HepG2 (cell line): ENCODE results near the gene DPM2. TPM values are rescaled to one million over a fixed set of nuclear protein-coding genes. Genes with fewer than 3 reads are reported as not detected.

Source experiments
- CBX2 ChIP-seq, 2 experiments: fragments of 200-600 bp in 1 of 2; sonication (generic); formaldehyde crosslinking in 1 of 2; IDR thresholded peaks; 2 replicates each; pipeline versions ENCODE4 v1.7.0 to v1.8.1; 2018 to 2022; ENCODE audit warnings: low read depth in 2 of 2, low read length in 1 of 2, mild to moderate bottlenecking in 1 of 2, missing genetic modification reagents in 1 of 2
- FOSL1 ChIP-seq: sonication (generic); formaldehyde crosslinking; IDR thresholded peaks from 2 replicates; pipeline ENCODE4 v1.9.0; 2021; ENCODE audit warnings: missing genetic modification reagents, borderline replicate concordance
- FOSL2 ChIP-seq: sonication (generic); formaldehyde crosslinking; IDR thresholded peaks from 2 replicates; pipeline ENCODE4 v1.4.0; 2020; ENCODE audit warnings: missing genetic modification reagents
- FOXK2 ChIP-seq: fragments of 450-650 bp; IDR thresholded peaks from 2 replicates; pipeline ENCODE4 v1.6.1; 2016
- HIC2 ChIP-seq: sonication (generic); formaldehyde crosslinking; IDR thresholded peaks from 2 replicates; pipeline ENCODE4 v1.9.0; 2022; ENCODE audit warnings: low read depth, missing genetic modification reagents
- JUN ChIP-seq: sonication (generic); formaldehyde crosslinking; IDR thresholded peaks from 2 replicates; pipeline ENCODE4 v1.4.0; 2020; ENCODE audit warnings: mild to moderate bottlenecking, missing genetic modification reagents
- KDM2A ChIP-seq: sonication (generic); formaldehyde crosslinking; IDR thresholded peaks from 2 replicates; pipeline ENCODE4 v1.4.0; 2020; ENCODE audit warnings: low read depth, missing genetic modification reagents, borderline replicate concordance
- MIXL1 ChIP-seq: IDR thresholded peaks from 2 replicates; pipeline ENCODE4 v1.6.1; 2016
- MTA1 ChIP-seq: sonication (generic); formaldehyde crosslinking; IDR thresholded peaks from 2 replicates; pipeline ENCODE4 v1.4.0; 2020; ENCODE audit warnings: missing genetic modification reagents, mild to moderate bottlenecking, borderline replicate concordance
- MTF1 ChIP-seq: sonication (generic); formaldehyde crosslinking; IDR thresholded peaks from 2 replicates; pipeline ENCODE4 v1.5.0; 2020; ENCODE audit warnings: missing genetic modification reagents
- MXI1 ChIP-seq: IDR thresholded peaks from 3 replicates; pipeline ENCODE4 v1.6.1; 2012; ENCODE audit warnings: low read depth, low read length, inconsistent platforms, borderline replicate concordance
- REST ChIP-seq, 2 experiments: IDR thresholded peaks; 2 replicates each; pipeline ENCODE4 v1.6.1; 2011 to 2012; ENCODE audit warnings: low read length in 2 of 2, borderline replicate concordance in 1 of 2, low read depth in 1 of 2, mild to moderate bottlenecking in 1 of 2, moderate library complexity in 1 of 2
- RXRB ChIP-seq: IDR thresholded peaks from 2 replicates; pipeline ENCODE4 v1.6.1; 2016; ENCODE audit warnings: borderline replicate concordance, missing genetic modification reagents, missing compliant biosample characterization
- SP1 ChIP-seq, 2 experiments: fragments of 450-650 bp in 1 of 2; sonication (generic) in 1 of 2; formaldehyde crosslinking in 1 of 2; IDR thresholded peaks; 2 replicates each; pipeline versions ENCODE4 v1.4.0 to v1.6.1; 2016 to 2020; ENCODE audit warnings: missing genetic modification reagents in 1 of 2
- STAT5B ChIP-seq: sonication (generic); formaldehyde crosslinking; IDR thresholded peaks from 2 replicates; pipeline ENCODE4 v1.4.0; 2020; ENCODE audit warnings: missing genetic modification reagents
- XRCC5 ChIP-seq: fragments of 200-400 bp; formaldehyde crosslinking; optimal IDR thresholded peaks from 2 replicates; pipeline ENCODE3; 2017; ENCODE audit warnings: mild to moderate bottlenecking, low read length
- ZBTB34 ChIP-seq: sonication (generic); formaldehyde crosslinking; IDR thresholded peaks from 2 replicates; pipeline ENCODE4 v1.8.0; 2022; ENCODE audit warnings: mild to moderate bottlenecking, missing genetic modification reagents
- ZFP36L2 ChIP-seq: sonication (generic); formaldehyde crosslinking; IDR thresholded peaks from 2 replicates; pipeline ENCODE4 v1.4.0; 2020; ENCODE audit warnings: missing genetic modification reagents
- ZMYM3 ChIP-seq: sonication (generic); formaldehyde crosslinking; IDR thresholded peaks from 2 replicates; pipeline ENCODE4 v1.5.1; 2020; ENCODE audit warnings: mild to moderate bottlenecking, missing genetic modification reagents
- ZMYM4 ChIP-seq: sonication (generic); formaldehyde crosslinking; IDR thresholded peaks from 2 replicates; pipeline ENCODE4 v1.8.1; 2023; ENCODE audit warnings: mild to moderate bottlenecking, missing genetic modification reagents
- ZNF136 ChIP-seq: sonication (generic); formaldehyde crosslinking; IDR thresholded peaks from 2 replicates; pipeline ENCODE4 v1.8.1; 2022; ENCODE audit warnings: low read depth, mild to moderate bottlenecking, moderate library complexity, missing genetic modification reagents
- ZNF143 ChIP-seq: sonication (generic); formaldehyde crosslinking; IDR thresholded peaks from 2 replicates; pipeline ENCODE4 v1.4.0; 2020; ENCODE audit warnings: missing genetic modification reagents
- ZNF644 ChIP-seq: IDR thresholded peaks from 2 replicates; pipeline ENCODE4 v1.6.1; 2016; ENCODE audit warnings: low read depth
- ZNF781 ChIP-seq: sonication (generic); formaldehyde crosslinking; IDR thresholded peaks from 2 replicates; pipeline ENCODE4 v1.5.1; 2020; ENCODE audit warnings: borderline replicate concordance, mild to moderate bottlenecking, missing genetic modification reagents; ENCODE audit errors: not compliant biosample characterization
- polyA plus RNA-seq, 8 experiments: library from polyadenylated mRNA; depleted of rRNA in 3 of 8; stranded (reverse) in 7 of 8; unstranded in 1 of 8; fragments of >200 nt; fragmentation: Illumina TruSeq in 4 of 8; extraction: Trizol in 4 of 8; gene quantifications; 2 replicates each; pipeline versions ENCODE4 v1.2.1 to v1.2.3, GENCODE V29; 2011 to 2016; ENCODE audit warnings: low read depth in 4 of 8, missing spikeins in 1 of 8, mixed read lengths in 1 of 8; ENCODE audit not compliant: insufficient read depth in 1 of 8
- total RNA-seq, 5 experiments: library from RNA; depleted of rRNA; stranded (reverse); fragments of >200 nt; fragmentation: Illumina TruSeq; extraction: Trizol; gene quantifications; 2 replicates each; pipeline ENCODE4 v1.2.3, GENCODE V29; 2016; ENCODE audit warnings: low read depth in 1 of 5

DPM2 gene
- total and polyA plus RNA-seq, 2 of the 13 experiments (the other 11 are each of a cell fraction or from before 2014, with no cell fraction given): 24.8 to 35.3 TPM

GRCh38 chr9:127987103-127987614, 49.5 kb upstream of the DPM2 start (continued):
- TF ChIP-seq FOSL1 (CRISPR knock-in tag) (0 out of 2 replicates have a peak, but pooled peaks have one; percentile 19), MIXL1 (peak; percentile 58; the same call in 1 of the 2 replicates), MTF1 (CRISPR knock-in tag) (no peak), RXRB (CRISPR knock-in tag) (peak; percentile 68; the same call in 1 of the 2 replicates), ZMYM3 (peak; percentile 74; the same call in 1 of the 2 replicates), ZMYM4 (no peak), JUN (CRISPR knock-in tag) (0 out of 2 replicates have a peak, but pooled peaks have one; percentile 30), ZNF644 (CRISPR knock-in tag) (peak; percentile 82; the same call in 1 of the 2 replicates), ZNF136 (CRISPR knock-in tag) (0 out of 2 replicates have a peak, but pooled peaks have one; percentile 29), ZNF143 (no peak), XRCC5 (no peak), HIC2 (peak; percentile 94), FOSL2 (CRISPR knock-in tag) (peak; percentile 93), MTA1 (CRISPR knock-in tag) (0 out of 2 replicates have a peak, but pooled peaks have one; percentile 32), ZFP36L2 (no peak), SP1 (IDR thresholded peaks at IDR 0.05) (no peak), SP1 (CRISPR knock-in tag; IDR thresholded peaks at IDR 0.05) (no peak), MXI1 (peak; percentile 53; the same call in 1 of the 3 replicates), ZBTB34 (no peak), CBX2 (IDR thresholded peaks at IDR 0.05; ENCODE audit: low read depth, low read length) (no peak), CBX2 (CRISPR knock-in tag; IDR thresholded peaks at IDR 0.05; ENCODE audit: low read depth) (no peak), KDM2A (CRISPR knock-in tag) (peak; percentile 65), ZNF781 (no peak), REST (IDR thresholded peaks at IDR 0.05; ENCODE audit: borderline replicate concordance in 1 of 2, low read depth in 1 of 2, low read length in 2 of 2) (peak in 1 of 2 experiments; percentile 25; a peak in 1 of 4 replicates), STAT5B (CRISPR knock-in tag) (no peak), FOXK2 (no peak)
